Esophagus squamous epithelium (tissue), 5 donors: Measurements from ENCODE around the gene PHACTR1. TPM values are rescaled to one million over a fixed set of nuclear protein-coding genes. Genes with fewer than 3 reads are reported as not detected.

Source experiments
- DNase-seq: peaks from one replicate; lab custom pipeline; 2025; lab: John Stamatoyannopoulos, UW
- H3K27ac ChIP-seq, 4 donors: fragments of 200-600 bp; sonication (generic); one replicate each; pipeline ENCODE4 v1.5.1; 2016 to 2019; ENCODE audit warnings: mild to moderate bottlenecking in 1 of 4
- H3K27me3 ChIP-seq, 4 donors: fragments of 200-600 bp; sonication (generic); 1 replicate in 3 of 4; 2 replicates in 1 of 4; pipeline versions ENCODE4 v1.5.1 to v1.6.0; 2017 to 2021; ENCODE audit warnings: antibody characterized with exemption in 1 of 4
- H3K36me3 ChIP-seq, 3 donors: fragments of 200-600 bp; sonication (generic); one replicate each; pipeline ENCODE4 v1.5.1; 2016 to 2019
- H3K4me1 ChIP-seq, 3 donors: fragments of 200-600 bp; sonication (generic); one replicate each; pipeline ENCODE4 v1.5.1; 2017 to 2019
- H3K4me3 ChIP-seq, 4 donors: fragments of 200-600 bp; sonication (generic); 1 replicate in 3 of 4; 2 replicates in 1 of 4; pipeline ENCODE4 v1.5.1; 2016 to 2019; ENCODE audit warnings: mild to moderate bottlenecking in 2 of 4, moderate library complexity in 1 of 4
- H3K9me3 ChIP-seq, 3 donors: fragments of 200-600 bp; sonication (generic); one replicate each; pipeline ENCODE4 v1.5.1; 2016 to 2019
- CTCF ChIP-seq, 6 experiments: fragments of 450-650 bp in 4 of 6; fragments of 200-600 bp in 2 of 6; sonication (generic) in 2 of 6; IDR thresholded peaks; one replicate each; pipeline ENCODE4 v1.5.1; 2016 to 2019; ENCODE audit warnings: antibody characterized with exemption in 6 of 6, mild to moderate bottlenecking in 4 of 6, moderate library complexity in 4 of 6
- POLR2A ChIP-seq, 4 donors: fragments of 450-650 bp; IDR thresholded peaks; one replicate each; pipeline ENCODE4 v1.6.1; 2017; ENCODE audit warnings: antibody characterized with exemption in 4 of 4, mild to moderate bottlenecking in 4 of 4, moderate library complexity in 3 of 4
- WGBS, 2 donors: methylation state at CpG; one replicate each; pipeline ENCODE4 v1.1.5; 2018; 5-methylcytosine and 5-hydroxymethylcytosine counted together
- intact Hi-C: fragments of 100-400 bp; cut with DNase I; formaldehyde crosslinking; loops from one replicate; pipeline ENCODE4 v1.15.0; 2022
- total RNA-seq, 4 donors: library from RNA; depleted of rRNA; stranded (reverse); fragments of >200 nt; gene quantifications; one replicate each; pipeline ENCODE4 v1.1.0, GENCODE V29; 2016
- donor health status: DM: yes; HTN: yes; CAD: no.

Gene PHACTR1
- total RNA-seq, 4 donors from 2014 or later: 1.5 to 7.2 (median 4.5) TPM

- WGBS, 2 donors: 83 to 93% methylated on average over 1 of the region's 1 CpG
- intact Hi-C loops: no loop called here
Measured at GRCh38 chr6:13007744-13008143, 291.2 kb downstream of the PHACTR1 start.

GRCh38 chr6:13009031-13009430 lies 292.5 kb downstream of the PHACTR1 start:
- no peak for TF ChIP-seq CTCF (IDR thresholded peaks at IDR 0.05)
- TF ChIP-seq POLR2A (IDR thresholded peaks at IDR 0.05): no peak
- DNase-seq: no peak
- Histone ChIP-seq H3K4me3 (no peak overlapping the region), H3K27ac (no peak overlapping the region), H3K27me3 (peaks cover 0 to 31% (median 0%) of the 10 kb centered on the region in 4 donors), H3K4me1 (peaks cover 0 to 21% (median 13%) of the 10 kb centered on the region in 3 donors), H3K9me3 (no peaks in the 10 kb centered on the region), H3K36me3 (no peaks in the 10 kb centered on the region)
- intact Hi-C loops: no loop called here
- 83 to 89% methylated on average over 3 of the region's 3 CpGs for WGBS, 2 donors

More at GRCh38 chr6:13007744-13008143, 291.2 kb downstream of the PHACTR1 start:
- H3K27ac ChIP-seq: no peak overlapping the region
- DNase-seq: no peak
- H3K9me3 ChIP-seq: no peaks in the 10 kb centered on the region
- no peaks in the 10 kb centered on the region for H3K36me3 ChIP-seq
- peaks cover 0 to 18% (median 0%) of the 10 kb centered on the region in 4 donors for H3K27me3 ChIP-seq
- no peak for TF ChIP-seq CTCF (IDR thresholded peaks at IDR 0.05)
- TF ChIP-seq POLR2A (IDR thresholded peaks at IDR 0.05): no peak
- H3K4me1 ChIP-seq: peaks cover 0 to 10% (median 5%) of the 10 kb centered on the region in 3 donors
- H3K4me3 ChIP-seq: no peak overlapping the region

GRCh38 chr6:13009461-13009860 lies 292.9 kb downstream of the PHACTR1 start:
- peaks cover 0 to 26% (median 16%) of the 10 kb centered on the region in 3 donors for H3K4me1 ChIP-seq
- TF ChIP-seq CTCF (IDR thresholded peaks at IDR 0.05): no peak
- no peak for TF ChIP-seq POLR2A (IDR thresholded peaks at IDR 0.05)
- no peak overlapping the region for H3K27ac ChIP-seq
- H3K36me3 ChIP-seq: no peaks in the 10 kb centered on the region
- 85 to 97% methylated on average over 2 of the region's 2 CpGs for WGBS, 2 donors
- H3K9me3 ChIP-seq: no peaks in the 10 kb centered on the region
- peaks cover 0 to 35% (median 0%) of the 10 kb centered on the region in 4 donors for H3K27me3 ChIP-seq
- no peak overlapping the region for H3K4me3 ChIP-seq
- no peak for DNase-seq
- intact Hi-C loops: no loop called here

GRCh38 chr6:13011612-13012146 lies 295.1 kb downstream of the PHACTR1 start:
- intact Hi-C loops: no loop called here
- H3K27me3 ChIP-seq: peaks cover 0 to 45% (median 0%) of the 10 kb centered on the region in 4 donors
- no peaks in the 10 kb centered on the region for H3K9me3 ChIP-seq
- H3K4me3 ChIP-seq: no peak overlapping the region
- H3K4me1 ChIP-seq: peaks cover 0 to 37% (median 19%) of the 10 kb centered on the region in 3 donors
- TF ChIP-seq CTCF (IDR thresholded peaks at IDR 0.05) (no peak), POLR2A (IDR thresholded peaks at IDR 0.05) (no peak)
- H3K36me3 ChIP-seq: no peaks in the 10 kb centered on the region
- 84 to 87% methylated on average over 5 of the region's 5 CpGs for WGBS, 2 donors
- no peak overlapping the region for H3K27ac ChIP-seq
- no peak for DNase-seq

- H3K27me3 ChIP-seq: peaks cover 0 to 45% (median 0%) of the 10 kb centered on the region in 4 donors
- no peaks in the 10 kb centered on the region for H3K9me3 ChIP-seq
- H3K4me3 ChIP-seq: no peak overlapping the region
- 14 to 50% methylated on average over 1 of the region's 1 CpG for WGBS, 2 donors
- intact Hi-C loops: no loop called here
- no peak for DNase-seq
- peaks cover 0 to 37% (median 19%) of the 10 kb centered on the region in 3 donors for H3K4me1 ChIP-seq
- peak overlapping the region in 1 of 4 donors; percentile 16 for H3K27ac ChIP-seq
- H3K36me3 ChIP-seq: no peaks in the 10 kb centered on the region
- TF ChIP-seq POLR2A (IDR thresholded peaks at IDR 0.05): no peak
- no peak for TF ChIP-seq CTCF (IDR thresholded peaks at IDR 0.05)
Measured at GRCh38 chr6:13012296-13012695, 295.7 kb downstream of the PHACTR1 start.
